Endothelial cell of hepatic sinusoid (primary cell): Measurements from ENCODE around the gene KLHL8.
"Not testable (repeated sequence)": the region's sequence is repeated elsewhere in the genome, so short reads cannot be mapped to it uniquely, and the experiment has no call there.

ENCODE experiments used
- in situ Hi-C: cut with HindIII; loops from 2 replicates; pipeline ENCODE4 v1.10.0; 2017; ENCODE audit warnings: low sequenced_read_pairs

The KLHL8 gene

DNA sequence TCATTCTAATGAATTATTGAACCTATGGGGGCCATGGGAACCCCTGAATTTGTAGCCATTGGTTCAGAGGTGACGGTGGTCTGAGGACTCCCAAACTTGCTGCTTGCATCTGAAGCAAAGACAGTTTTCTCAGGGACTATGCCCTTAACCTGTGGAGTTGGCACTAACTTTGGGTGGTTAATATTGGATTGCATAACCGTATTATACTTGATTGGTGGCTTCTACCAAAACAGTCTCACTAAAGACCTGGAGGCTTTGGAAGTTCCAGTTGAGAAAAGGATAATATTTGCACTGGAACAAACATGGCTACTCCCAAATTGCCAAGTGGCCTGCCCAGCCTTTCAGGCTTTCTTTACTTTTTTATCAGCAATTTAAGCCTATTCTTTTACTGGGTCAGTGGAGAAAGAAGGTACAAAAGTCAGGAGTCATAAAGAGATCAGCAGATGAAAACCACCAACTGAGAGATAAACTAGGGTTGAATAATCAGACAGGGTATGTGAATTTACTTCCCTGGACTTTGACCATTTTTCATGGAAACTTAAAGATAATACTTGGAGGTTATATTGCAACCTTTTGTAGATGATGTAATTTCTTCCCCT is 7.9 kb upstream of the KLHL8 start:
- in situ Hi-C loops = no loop called here

GRCh38 chr4:87227751-87228151 is 7.3 kb upstream of the KLHL8 start:
- in situ Hi-C loops = no loop called here

GRCh38 chr4:87225936-87226335 is 5.5 kb upstream of the KLHL8 start:
- in situ Hi-C loops = no loop called here

DNA sequence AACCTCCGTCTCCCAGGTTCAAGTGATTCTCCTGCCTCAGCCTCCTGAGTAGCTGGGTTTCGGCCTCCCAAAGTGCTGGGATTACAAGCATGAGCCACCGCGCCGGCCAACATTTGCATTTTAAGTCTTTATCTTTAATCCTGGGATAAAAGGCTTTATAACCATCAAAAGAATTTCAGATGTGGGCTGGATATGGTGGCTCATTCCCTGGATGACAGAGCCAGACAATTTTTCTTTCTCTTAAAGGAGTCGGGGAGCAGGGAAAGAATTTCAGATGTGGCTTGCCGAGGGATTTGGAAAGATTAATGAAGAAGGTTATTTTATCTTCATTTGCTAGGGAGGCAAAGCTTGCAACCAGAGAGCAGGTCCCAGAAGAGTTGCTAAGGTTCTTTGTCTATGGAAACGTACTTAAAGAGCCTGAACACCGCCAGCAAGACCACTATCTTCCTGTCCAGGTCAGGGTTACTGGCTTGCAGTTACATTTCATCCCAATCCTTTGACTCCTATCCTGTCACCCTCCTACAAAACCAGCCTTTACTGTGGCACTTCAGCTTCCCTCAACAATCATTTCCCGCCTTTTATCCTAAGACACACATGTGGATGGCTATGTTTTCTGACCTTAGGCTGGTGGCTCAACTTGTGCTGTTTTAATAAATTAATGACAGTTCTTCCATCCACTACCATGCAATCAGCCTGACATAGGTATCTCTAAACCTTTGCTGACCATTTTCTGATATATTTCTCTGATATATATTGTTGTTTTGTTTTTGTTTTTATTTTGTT is 3.9 kb upstream of the KLHL8 start:
- in situ Hi-C loops = no loop called here

GRCh38 chr4:87219632-87220093 is 755 bp downstream of the KLHL8 start:
- in situ Hi-C loops = no loop called here

GRCh38 chr4:87217235-87217763 is 3.1 kb downstream of the KLHL8 start:
- in situ Hi-C loops = not testable (repeated sequence)

DNA sequence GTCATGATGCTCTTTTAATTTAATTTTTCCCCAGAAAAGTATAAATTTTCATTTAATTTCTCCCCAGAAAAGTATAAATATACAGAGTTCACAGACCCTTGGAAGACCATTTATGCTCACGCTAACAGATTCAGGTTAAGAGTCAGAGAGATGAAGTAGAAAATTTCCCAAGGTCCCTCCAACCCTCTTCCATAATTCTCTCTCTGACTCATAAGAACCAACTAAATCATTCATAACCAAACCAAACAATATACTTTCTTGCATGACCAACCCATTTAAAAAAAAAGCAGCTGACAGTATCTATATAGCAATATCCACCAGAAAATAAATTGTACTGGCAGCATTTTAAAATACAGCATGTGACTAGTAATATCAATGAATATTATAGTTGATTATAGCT is 3.9 kb downstream of the KLHL8 start:
- in situ Hi-C loops = no loop called here

DNA sequence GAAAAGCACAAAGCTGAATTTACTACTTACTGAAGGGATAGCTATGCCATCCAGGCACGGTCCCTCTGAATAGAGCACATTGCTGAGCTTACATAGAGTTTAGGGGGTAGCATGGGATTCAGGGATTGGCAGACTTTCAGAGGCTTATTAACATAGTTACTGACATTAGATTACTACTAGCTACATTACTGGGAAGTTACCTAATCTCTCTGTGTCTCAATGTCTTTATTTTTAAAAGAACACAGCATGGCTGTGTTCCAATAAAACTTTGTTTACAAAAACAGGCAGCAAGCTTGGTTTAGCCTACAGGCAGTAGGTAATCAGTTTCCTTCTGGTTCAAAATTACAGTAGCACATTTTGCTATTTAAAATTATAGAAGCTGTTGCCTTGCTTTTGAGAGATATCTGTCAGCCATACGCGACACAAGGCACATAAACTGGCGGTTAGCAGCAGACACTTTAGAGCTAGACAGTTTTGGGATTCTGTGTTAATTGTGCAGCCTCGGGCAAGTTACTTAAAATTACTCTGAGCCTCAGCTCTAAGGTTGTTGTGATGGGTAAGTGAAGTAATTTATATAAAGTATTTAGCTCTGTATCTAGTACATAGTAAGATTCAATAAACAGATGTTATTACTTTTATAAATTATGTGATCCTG is 6.9 kb downstream of the KLHL8 start:
- in situ Hi-C loops = no loop called here

- in situ Hi-C loops = no loop called here
Measured at GRCh38 chr4:87211249-87211952, 9.0 kb downstream of the KLHL8 start.

DNA sequence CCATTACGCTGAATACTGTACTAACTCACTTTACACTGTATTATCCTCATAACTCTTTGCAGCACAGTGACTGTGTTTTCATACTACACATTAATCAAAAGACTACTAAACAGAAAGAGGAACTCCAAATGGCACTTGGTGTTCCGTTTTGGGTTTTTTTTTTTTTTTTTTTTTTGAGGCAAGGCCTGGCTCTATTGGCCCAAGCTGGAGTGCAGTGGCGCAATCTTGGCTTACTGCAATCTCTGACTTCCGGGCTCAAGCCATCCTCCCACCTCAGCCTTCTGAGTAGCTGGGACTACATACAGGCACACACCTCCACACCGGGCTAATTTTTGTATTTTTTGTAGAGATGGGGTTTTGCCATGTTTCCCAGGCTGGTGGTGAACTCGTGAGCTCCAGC is 10.7 kb downstream of the KLHL8 start:
- in situ Hi-C loops = no loop called here

- in situ Hi-C loops = no loop called here
Measured at GRCh38 chr4:87209182-87209581, 11.2 kb downstream of the KLHL8 start.

DNA sequence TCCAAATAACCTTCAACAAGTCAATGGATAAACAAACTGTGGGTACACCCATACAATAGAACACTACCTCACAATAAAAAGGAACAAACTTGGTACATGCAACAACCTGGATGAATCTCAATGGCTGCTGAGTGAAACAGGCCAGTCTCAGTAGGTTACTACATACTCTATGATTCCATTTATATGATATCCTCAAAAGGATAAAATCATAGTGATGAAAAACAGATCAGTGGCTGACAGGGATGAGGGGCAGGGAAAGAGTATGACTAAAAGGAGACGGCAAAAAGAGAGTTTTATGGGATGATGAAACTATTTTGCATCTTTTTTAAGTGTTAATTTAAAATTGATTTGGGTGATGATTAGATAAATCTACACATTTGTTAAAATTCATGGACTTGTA is 15.9 kb downstream of the KLHL8 start:
- in situ Hi-C loops = no loop called here

DNA sequence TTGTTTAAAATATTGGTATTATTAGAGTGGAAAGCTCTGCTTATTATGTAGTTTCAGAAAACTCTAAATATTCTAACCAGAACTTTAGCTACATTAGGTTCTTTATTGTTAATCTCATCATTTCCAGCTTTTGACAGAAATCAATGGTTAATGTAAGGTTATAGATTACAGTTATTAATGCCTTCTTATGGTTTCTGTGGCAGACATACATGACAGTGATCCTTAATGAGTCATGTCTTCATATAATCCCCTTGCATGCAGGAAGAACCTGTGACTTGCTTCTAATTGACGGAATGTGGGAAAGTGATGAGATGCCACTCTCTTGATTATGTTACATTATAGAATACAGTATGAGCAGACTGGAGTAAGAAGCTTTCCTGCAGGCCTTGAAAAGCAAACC is 23.5 kb downstream of the KLHL8 start:
- in situ Hi-C loops = no loop called here

GRCh38 chr4:87196146-87196545 is 24.3 kb downstream of the KLHL8 start:
- in situ Hi-C loops = no loop called here

GRCh38 chr4:87193958-87194675 is 26.3 kb downstream of the KLHL8 start:
- in situ Hi-C loops = no loop called here

DNA sequence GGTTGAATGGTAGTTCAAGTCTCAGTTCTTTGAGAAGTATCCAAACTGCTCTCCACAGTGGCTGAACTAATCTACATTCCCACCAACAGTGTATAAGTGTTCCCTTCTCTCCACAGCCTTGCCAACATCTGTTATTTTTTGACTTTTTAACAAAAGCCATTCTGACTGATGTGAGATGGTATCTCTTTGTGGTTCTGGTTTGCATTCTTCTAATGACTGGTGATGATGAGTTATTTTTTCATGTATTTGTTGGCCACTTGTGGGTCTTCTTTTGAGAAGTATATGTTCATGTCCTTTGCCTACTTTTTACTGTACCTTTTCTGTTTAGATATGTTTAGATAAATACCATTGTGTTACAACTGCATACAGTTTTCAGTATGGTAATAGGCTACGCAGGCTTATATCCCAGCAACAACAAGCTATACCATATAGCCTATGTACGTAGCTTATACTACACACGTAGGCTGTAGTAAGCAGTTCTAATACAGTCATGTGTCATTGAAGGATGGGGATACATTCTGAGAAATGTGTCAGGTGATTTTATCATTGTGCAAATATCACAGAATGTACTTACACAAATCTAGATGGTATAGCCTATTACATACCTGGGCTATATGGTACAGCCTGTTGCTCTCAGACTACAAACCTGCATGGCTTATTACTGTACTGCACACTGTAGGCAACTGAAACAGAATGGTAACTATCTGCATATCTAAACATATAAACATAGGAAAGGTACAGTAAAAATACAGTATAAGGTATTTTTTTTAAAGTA is 28.1 kb downstream of the KLHL8 start:
- in situ Hi-C loops = no loop called here

DNA sequence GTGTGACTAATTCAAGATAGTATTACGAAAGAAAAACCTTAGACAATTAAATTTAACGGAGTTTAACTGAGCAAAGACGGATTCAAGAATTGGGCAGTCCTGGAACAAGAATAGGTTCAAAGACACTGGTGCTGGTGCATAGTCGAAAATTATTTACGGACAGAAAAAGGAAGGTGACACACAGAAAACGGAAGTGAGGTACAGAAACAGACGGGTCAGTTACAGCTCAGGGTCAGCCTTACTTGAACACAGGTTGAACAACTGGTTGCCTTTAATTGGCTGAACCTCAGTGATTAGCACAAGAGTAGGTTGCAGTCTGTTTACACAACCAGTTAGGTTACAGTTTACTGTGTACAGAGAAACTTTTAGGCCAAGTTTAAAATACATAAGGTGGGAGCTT is 31.5 kb downstream of the KLHL8 start:
- in situ Hi-C loops = no loop called here

DNA sequence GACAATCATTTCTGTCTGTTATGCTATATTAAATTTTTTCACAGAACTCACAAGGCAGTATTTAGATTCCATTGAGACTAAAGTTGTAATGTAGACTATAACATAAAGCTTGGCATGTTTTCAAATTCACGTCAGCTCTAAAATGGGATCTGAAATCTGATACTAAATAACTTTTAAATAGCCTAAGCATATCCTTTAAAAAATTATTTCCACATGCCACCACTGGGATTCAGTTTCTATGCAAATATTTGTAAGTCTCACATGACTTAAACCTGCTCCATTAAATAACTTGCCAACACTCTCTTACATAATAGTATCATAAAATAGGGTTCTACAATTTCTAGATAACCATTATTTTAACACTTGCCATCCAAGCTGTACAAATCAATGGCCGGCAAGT is 32.4 kb downstream of the KLHL8 start:
- in situ Hi-C loops = no loop called here

DNA sequence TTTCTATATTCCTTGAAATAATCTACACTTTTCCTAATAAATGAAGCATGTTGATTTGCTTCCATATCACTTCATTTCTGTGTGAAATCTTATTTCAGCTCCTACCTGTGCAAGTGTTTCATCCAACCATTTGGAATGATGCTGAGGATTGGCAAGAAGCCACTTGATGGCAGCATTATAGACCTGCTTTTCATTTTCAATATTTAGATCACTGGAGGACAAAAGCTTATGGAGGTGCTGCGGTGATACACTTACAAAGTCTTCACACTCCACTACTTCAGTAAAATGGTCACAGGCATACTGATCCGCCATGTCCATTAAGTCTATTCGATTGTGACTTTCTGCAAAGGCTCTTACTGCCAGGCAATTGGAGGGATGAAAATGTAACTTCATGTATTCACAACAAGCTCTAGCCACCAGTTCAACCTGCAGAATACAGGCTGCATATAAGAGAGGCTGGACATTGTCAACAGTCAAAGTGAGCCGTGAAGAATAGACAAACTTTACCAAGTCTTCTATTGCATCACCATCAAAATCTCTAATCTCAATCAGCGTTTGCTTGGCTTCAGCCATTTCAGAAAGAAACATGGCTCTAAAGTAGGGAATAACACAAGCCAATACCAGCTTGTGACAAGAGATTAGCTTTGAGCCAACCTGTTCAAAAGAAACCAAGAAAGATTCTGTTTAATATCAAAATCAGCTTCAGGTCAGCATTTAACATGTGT is 35.1 kb downstream of the KLHL8 start:
- in situ Hi-C loops = no loop called here
